B cell (primary cell): ENCODE measurements around the gene GNL3.

Experiments
- CTCF ChIP-seq: fragments of 200-600 bp; IDR thresholded peaks from one replicate; pipeline ENCODE4 v1.8.0; 2022; ENCODE audit warnings: antibody characterized with exemption, mild to moderate bottlenecking
- EZH2 ChIP-seq: IDR thresholded peaks from 2 replicates; pipeline ENCODE4 v1.6.1; 2012; ENCODE audit warnings: borderline replicate concordance, low read depth, mild to moderate bottlenecking, moderate library complexity, low read length; ENCODE audit not compliant: insufficient read depth, poor library complexity, severe bottlenecking

GRCh38 chr3:52645549-52645948 lies 40.3 kb upstream of the GNL3 start:
- no peak for TF ChIP-seq CTCF
- no peak for TF ChIP-seq EZH2
